Breast epithelium (tissue), 4 donors: ENCODE measurements around the gene MSRB1. TPM values are rescaled to one million over a fixed set of nuclear protein-coding genes. Genes with fewer than 3 reads are reported as not detected.

Experiments
- DNase-seq, 2 donors: peaks; one replicate each; pipeline ENCODE4 v3.0.0-alpha.2; 2019; ENCODE audit warnings: low spot score in 2 of 2
- H3K27ac ChIP-seq, 2 donors: fragments of 200-600 bp; sonication (generic) in 1 of 2; one replicate each; pipeline ENCODE4 v1.5.1; 2016 to 2019; ENCODE audit warnings: mild to moderate bottlenecking in 1 of 2
- H3K27me3 ChIP-seq, 2 donors: fragments of 200-600 bp; sonication (generic) in 1 of 2; one replicate each; pipeline versions ENCODE4 v1.5.1 to v1.6.0; 2017 to 2019; ENCODE audit warnings: control low read depth in 1 of 2, mild to moderate bottlenecking in 1 of 2
- H3K36me3 ChIP-seq: fragments of 200-600 bp; one replicate; pipeline ENCODE4 v1.5.1; 2019
- H3K4me1 ChIP-seq, 2 donors: fragments of 200-600 bp; sonication (generic); one replicate each; pipeline ENCODE4 v1.5.1; 2016 to 2019; ENCODE audit warnings: control low read depth in 1 of 2
- H3K4me3 ChIP-seq, 3 donors: fragments of 200-600 bp; sonication (generic); 1 replicate in 2 of 3; 2 replicates in 1 of 3; pipeline ENCODE4 v1.5.1; 2016 to 2019; ENCODE audit warnings: mild to moderate bottlenecking in 3 of 3, moderate library complexity in 2 of 3
- H3K9me3 ChIP-seq, 2 donors: fragments of 200-600 bp; sonication (generic) in 1 of 2; one replicate each; pipeline ENCODE4 v1.5.1; 2016 to 2019; ENCODE audit warnings: control low read depth in 1 of 2
- POLR2A ChIP-seq: fragments of 450-650 bp; IDR thresholded peaks from one replicate; pipeline ENCODE4 v1.6.1; 2016; ENCODE audit warnings: antibody characterized with exemption, mild to moderate bottlenecking, moderate library complexity
- POLR2AphosphoS5 ChIP-seq, 3 donors: sonication (generic); formaldehyde crosslinking; IDR thresholded peaks; one replicate each; pipeline ENCODE4 v1.6.1; 2017; ENCODE audit warnings: antibody characterized with exemption in 3 of 3
- intact Hi-C: fragments of 100-400 bp; cut with DNase I; formaldehyde crosslinking; loops from one replicate; pipeline ENCODE4 v1.15.1; 2023; ENCODE audit warnings: low total_unique reads
- total RNA-seq, 3 donors: library from RNA; depleted of rRNA; stranded (reverse); fragments of >200 nt; gene quantifications; one replicate each; pipeline ENCODE4 v1.1.0, GENCODE V29; 2016
- TF ChIP-seq, protein P1 (sequence below), 3 donors: fragments of 450-650 bp; IDR thresholded peaks; one replicate each; pipeline ENCODE4 v1.5.1; 2016 to 2017; ENCODE audit warnings: antibody characterized with exemption in 3 of 3, mild to moderate bottlenecking in 3 of 3, moderate library complexity in 3 of 3

MSRB1 gene, protein sequence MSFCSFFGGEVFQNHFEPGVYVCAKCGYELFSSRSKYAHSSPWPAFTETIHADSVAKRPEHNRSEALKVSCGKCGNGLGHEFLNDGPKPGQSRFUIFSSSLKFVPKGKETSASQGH
- 10 to 100 TPM; 12.1 to 17.4 (median 17.0) TPM for total RNA-seq

DNA sequence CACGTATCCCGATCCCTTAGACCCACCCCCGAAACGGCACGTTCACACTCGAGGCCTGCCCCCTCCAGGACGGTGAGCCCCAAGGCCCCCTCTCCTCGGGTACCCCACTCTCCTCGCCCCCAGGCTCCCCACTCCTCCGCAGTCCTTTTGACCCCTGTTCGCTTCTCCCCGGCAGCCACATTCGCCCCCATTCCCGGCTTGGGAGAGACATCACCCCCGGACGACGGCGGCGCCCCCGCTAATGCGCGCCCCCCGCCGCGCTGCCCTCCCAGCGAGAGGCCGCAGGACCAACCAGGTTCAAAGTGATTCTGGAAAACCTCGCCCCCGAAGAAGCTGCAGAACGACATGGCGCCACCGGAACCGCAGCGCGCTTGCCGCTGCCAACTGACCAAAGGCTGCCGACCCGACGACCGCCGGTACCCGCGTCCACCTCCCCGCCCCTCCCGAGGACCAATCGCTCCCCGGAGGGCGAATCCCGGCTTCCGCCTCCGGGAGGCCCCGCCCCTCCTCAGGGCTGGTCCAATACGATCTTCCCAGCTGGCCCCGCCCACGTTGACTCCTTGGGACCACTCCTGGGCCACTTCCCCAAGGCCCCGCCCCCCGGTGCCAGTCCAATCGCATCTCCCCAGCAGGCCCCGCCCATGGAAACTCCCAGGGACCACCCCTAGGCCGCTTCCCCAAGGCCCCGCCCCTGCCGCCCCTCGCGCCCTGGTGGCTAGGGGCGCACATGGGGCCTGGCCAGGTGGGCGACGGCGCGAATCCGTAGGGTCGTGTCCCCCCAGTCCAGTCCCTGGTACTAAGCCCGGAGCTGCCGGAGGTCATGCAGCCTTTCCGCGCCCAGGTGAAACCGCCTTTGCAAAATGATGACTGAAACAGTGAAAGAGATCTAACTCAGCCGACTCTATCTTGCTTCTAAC lies at the start of gene MSRB1:
MSRB1 (minus strand) TSS at position 390 of the 917 bp plus-strand sequence; CDS start at position 347, 43 bp downstream.
- no peaks in the 10 kb centered on the region for H3K9me3 ChIP-seq
- no peaks in the 10 kb centered on the region for H3K27me3 ChIP-seq
- H3K4me1 ChIP-seq, result peaks cover 0 to 10% of the 10 kb centered on the region in 2 donors
- peak within 1 kb of the TSS; percentile 74 to 86 (median 84) for H3K4me3 ChIP-seq
- peak; percentile 99 to 100 for DNase-seq
- no peaks in the 10 kb centered on the region for H3K36me3 ChIP-seq
- intact Hi-C loops, result no loop called here
- TF ChIP-seq, protein P1, sequence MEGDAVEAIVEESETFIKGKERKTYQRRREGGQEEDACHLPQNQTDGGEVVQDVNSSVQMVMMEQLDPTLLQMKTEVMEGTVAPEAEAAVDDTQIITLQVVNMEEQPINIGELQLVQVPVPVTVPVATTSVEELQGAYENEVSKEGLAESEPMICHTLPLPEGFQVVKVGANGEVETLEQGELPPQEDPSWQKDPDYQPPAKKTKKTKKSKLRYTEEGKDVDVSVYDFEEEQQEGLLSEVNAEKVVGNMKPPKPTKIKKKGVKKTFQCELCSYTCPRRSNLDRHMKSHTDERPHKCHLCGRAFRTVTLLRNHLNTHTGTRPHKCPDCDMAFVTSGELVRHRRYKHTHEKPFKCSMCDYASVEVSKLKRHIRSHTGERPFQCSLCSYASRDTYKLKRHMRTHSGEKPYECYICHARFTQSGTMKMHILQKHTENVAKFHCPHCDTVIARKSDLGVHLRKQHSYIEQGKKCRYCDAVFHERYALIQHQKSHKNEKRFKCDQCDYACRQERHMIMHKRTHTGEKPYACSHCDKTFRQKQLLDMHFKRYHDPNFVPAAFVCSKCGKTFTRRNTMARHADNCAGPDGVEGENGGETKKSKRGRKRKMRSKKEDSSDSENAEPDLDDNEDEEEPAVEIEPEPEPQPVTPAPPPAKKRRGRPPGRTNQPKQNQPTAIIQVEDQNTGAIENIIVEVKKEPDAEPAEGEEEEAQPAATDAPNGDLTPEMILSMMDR (IDR thresholded peaks at IDR 0.05), result no peak
- TF ChIP-seq POLR2A, result peak; percentile 64
- peak; percentile 64 to 67 (median 66) for TF ChIP-seq POLR2AphosphoS5 (IDR thresholded peaks at IDR 0.05)
- H3K27ac ChIP-seq, result peak within 1 kb of the TSS; percentile 75 to 77

DNA sequence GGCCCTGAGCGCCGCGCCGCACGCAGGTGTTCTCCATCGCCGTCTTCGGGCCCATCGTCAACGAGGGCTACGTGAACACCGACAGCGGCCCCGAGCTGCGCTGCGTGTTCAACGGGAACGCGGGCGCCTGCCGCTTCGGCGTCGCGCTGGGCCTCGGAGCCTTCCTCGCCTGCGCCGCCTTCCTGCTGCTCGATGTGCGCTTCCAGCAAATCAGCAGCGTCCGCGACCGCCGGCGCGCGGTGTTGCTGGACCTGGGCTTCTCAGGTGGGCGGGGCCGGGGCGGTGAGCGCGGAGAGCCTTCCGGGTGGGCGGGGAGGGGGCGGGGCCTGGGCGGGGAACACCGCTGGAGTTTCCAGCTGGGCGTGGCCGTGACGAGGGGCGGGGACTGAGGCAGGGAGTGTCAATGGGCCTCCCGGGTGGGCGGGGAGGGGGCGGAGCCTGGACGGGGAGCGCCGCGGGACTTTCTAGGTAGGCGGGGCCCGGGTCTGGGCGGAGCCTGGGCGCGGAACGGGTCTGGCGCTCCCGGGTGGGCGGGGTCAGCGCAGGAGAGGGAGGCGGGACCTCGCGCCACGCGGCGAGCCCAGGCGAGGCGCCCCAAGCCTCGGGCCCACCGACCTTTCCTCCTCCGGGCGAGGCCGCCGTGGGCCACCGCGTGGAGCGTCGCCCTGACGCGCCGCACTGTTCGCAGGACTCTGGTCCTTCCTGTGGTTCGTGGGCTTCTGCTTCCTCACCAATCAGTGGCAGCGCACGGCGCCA lies 49.1 kb upstream of the MSRB1 start:
- peak; percentile 87 to 92 for DNase-seq
- Histone ChIP-seq H3K9me3 (no peaks in the 10 kb centered on the region), H3K4me1 (peaks cover 0 to 15% of the 10 kb centered on the region in 2 donors), H3K27me3 (peaks cover 5 to 25% of the 10 kb centered on the region in 2 donors), H3K4me3 (peak overlapping the region; percentile 30 to 67 (median 48)), H3K27ac (peak overlapping the region; percentile 15 to 31), H3K36me3 (no peaks in the 10 kb centered on the region)
- TF ChIP-seq POLR2A (no peak), POLR2AphosphoS5 (IDR thresholded peaks at IDR 0.05) (no peak)
- TF ChIP-seq, protein P1 (IDR thresholded peaks at IDR 0.05), result no peak
- intact Hi-C loops, result no loop called here

DNA sequence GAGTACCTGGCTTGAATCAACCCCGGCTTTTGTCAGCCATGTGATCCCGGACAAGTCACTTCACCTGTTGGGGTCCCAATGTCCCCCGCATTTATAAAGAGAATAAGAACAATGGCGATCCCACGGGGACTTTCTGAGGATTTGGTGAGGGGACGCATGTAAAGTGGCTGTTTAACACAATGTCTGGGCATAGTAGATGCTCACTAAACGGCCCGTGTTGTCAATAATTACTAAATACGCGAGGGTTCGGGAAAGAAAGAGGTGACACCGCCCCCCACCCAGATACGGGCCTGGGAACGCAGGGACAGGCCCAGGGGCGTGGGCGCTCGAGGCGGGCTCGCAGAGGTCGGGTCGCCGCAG lies 48.6 kb upstream of the MSRB1 start:
- Histone ChIP-seq H3K27ac (peak overlapping the region in 1 of 2 donors; percentile 29), H3K4me3 (peak overlapping the region; percentile 30 to 67 (median 48)), H3K9me3 (no peaks in the 10 kb centered on the region), H3K27me3 (peaks cover 5 to 25% of the 10 kb centered on the region in 2 donors), H3K36me3 (no peaks in the 10 kb centered on the region), H3K4me1 (peaks cover 0 to 15% of the 10 kb centered on the region in 2 donors)
- no peak for DNase-seq
- TF ChIP-seq POLR2A, result no peak
- no peak for TF ChIP-seq POLR2AphosphoS5 (IDR thresholded peaks at IDR 0.05)
- TF ChIP-seq, protein P1 (IDR thresholded peaks at IDR 0.05), result no peak
- intact Hi-C loops, result no loop called here

DNA sequence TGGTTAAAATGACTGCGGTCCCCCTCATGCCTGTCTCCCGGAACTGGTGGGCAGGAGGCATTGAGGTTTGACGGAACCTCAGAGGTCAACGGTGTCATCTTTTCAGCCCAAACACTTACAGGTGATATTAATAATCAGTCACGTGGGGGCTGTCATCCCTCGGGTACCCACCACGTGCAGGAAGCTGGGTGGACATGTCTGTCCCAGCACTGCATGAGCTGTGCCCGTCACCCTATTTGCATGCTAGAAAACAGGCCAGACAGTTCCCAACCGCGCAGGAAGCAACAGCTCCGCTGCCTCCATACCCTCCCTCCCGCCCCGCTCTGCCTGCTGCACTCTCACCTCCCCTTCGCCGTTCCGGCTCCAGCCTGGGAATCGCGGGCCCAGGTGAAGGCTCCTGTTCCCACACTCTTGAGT lies 48.1 kb upstream of the MSRB1 start:
- H3K9me3 ChIP-seq, result no peaks in the 10 kb centered on the region
- peaks cover 5 to 25% of the 10 kb centered on the region in 2 donors for H3K27me3 ChIP-seq
- H3K36me3 ChIP-seq, result no peaks in the 10 kb centered on the region
- no peak for DNase-seq
- TF ChIP-seq POLR2A (no peak), POLR2AphosphoS5 (IDR thresholded peaks at IDR 0.05) (no peak)
- TF ChIP-seq, protein P1 (IDR thresholded peaks at IDR 0.05), result no peak
- H3K4me1 ChIP-seq, result peaks cover 0 to 15% of the 10 kb centered on the region in 2 donors
- no peak overlapping the region for H3K27ac ChIP-seq
- peak overlapping the region in 2 of 3 donors; percentile 48 to 67 for H3K4me3 ChIP-seq
- intact Hi-C loops, result no loop called here
